CD4-positive, alpha-beta T cell (primary cell): ENCODE results near the gene PARD3B. TPM values are rescaled to one million over a fixed set of nuclear protein-coding genes. Genes with fewer than 3 reads are reported as not detected.

ENCODE experiments used
- ATAC-seq: fragments of 200-7000 bp; cut with Tn5 transposase; one replicate; pipeline ENCODE4 v1.10.0; 2022; ENCODE audit warnings: mild to moderate bottlenecking; ENCODE audit not compliant: poor library complexity
- CTCF ChIA-PET: fragments of 350-600 bp; sonication (Branson Sonifier 250); formaldehyde crosslinking; loops from one replicate; lab custom pipeline; 2021; ENCODE audit warnings: antibody characterized with exemption, inconsistent platforms; lab: Charles Lee
- POLR2A ChIA-PET: fragments of 350-600 bp; sonication (Branson Sonifier 250); formaldehyde crosslinking; loops from one replicate; lab custom pipeline; 2021; ENCODE audit warnings: antibody characterized with exemption, inconsistent platforms; lab: Charles Lee
- DNase-seq, 14 experiments: peaks; one replicate each; pipeline ENCODE4 v3.0.0-alpha.2; 2013 to 2020; ENCODE audit warnings: mixed read lengths in 2 of 14
- H3K27ac ChIP-seq, 2 donors: one replicate each; pipeline versions ENCODE4 v1.5.1 to v1.7.0; 2013; ENCODE audit warnings: low read length in 2 of 2, low read depth in 1 of 2, mild to moderate bottlenecking in 1 of 2
- H3K27me3 ChIP-seq, 2 experiments: 1 replicate in 1 of 2; 2 replicates in 1 of 2; pipeline versions ENCODE4 v1.6.1 to v1.7.0; 2013; ENCODE audit warnings: low read length in 2 of 2, control low read depth in 1 of 2, mild to moderate bottlenecking in 1 of 2, moderate library complexity in 1 of 2; ENCODE audit not compliant: insufficient read depth in 2 of 2, control insufficient read depth in 1 of 2
- H3K36me3 ChIP-seq: one replicate; pipeline ENCODE4 v1.6.1; 2013; ENCODE audit warnings: low read length, control low read depth; ENCODE audit not compliant: insufficient read depth
- H3K4me1 ChIP-seq: one replicate; pipeline ENCODE4 v1.6.1; 2013; ENCODE audit warnings: low read length, control low read depth; ENCODE audit not compliant: insufficient read depth
- H3K4me3 ChIP-seq: one replicate; pipeline ENCODE4 v1.5.1; 2013; ENCODE audit warnings: mild to moderate bottlenecking, low read length, moderate library complexity
- H3K9me3 ChIP-seq, 2 experiments: 1 replicate in 1 of 2; 2 replicates in 1 of 2; pipeline versions ENCODE4 v1.6.1 to v1.7.0; 2013; ENCODE audit warnings: low read length in 2 of 2, mild to moderate bottlenecking in 2 of 2, control low read depth in 1 of 2, moderate library complexity in 1 of 2; ENCODE audit not compliant: control insufficient read depth in 1 of 2, insufficient read depth in 1 of 2
- H3K27ac Mint-ChIP-seq: one replicate; pipeline ENCODE4 v1.8.0; 2020; ENCODE audit warnings: mixed read lengths
- H3K27me3 Mint-ChIP-seq: one replicate; pipeline ENCODE4 v1.8.0; 2021; ENCODE audit warnings: mixed read lengths
- H3K36me3 Mint-ChIP-seq: one replicate; pipeline ENCODE4 v1.8.0; 2021; ENCODE audit warnings: low read depth, mixed read lengths
- H3K4me1 Mint-ChIP-seq: one replicate; pipeline ENCODE4 v1.8.0; 2021; ENCODE audit warnings: low read depth, mixed read lengths
- H3K4me3 Mint-ChIP-seq: one replicate; pipeline ENCODE4 v1.8.0; 2020; ENCODE audit warnings: mild to moderate bottlenecking, mixed read lengths
- H3K9me3 Mint-ChIP-seq: one replicate; pipeline ENCODE4 v1.8.0; 2020; ENCODE audit warnings: mixed read lengths
- CTCF ChIP-seq: fragments of 200-600 bp; IDR thresholded peaks from one replicate; pipeline ENCODE4 v1.8.0; 2022; ENCODE audit warnings: antibody characterized with exemption, mild to moderate bottlenecking
- intact Hi-C, 2 experiments: fragments of 100-400 bp; cut with DNase I in 1 of 2; cut with micrococcal nuclease in 1 of 2; formaldehyde crosslinking; loops; one replicate each; pipeline versions ENCODE4 v1.15.1 to v1.9.0; 2023 to 2025; cut with DNase I, micrococcal nuclease
- total RNA-seq, 174 experiments: library from RNA in 2 of 174; stranded (reverse) in 2 of 174; gene quantifications; one replicate each; pipeline ENCODE4 v1.2.3 and lab custom pipeline; 2021 to 2026

The PARD3B gene
- total RNA-seq, 2 experiments from 2014 or later = 0.87 to 1.9 TPM

DNA sequence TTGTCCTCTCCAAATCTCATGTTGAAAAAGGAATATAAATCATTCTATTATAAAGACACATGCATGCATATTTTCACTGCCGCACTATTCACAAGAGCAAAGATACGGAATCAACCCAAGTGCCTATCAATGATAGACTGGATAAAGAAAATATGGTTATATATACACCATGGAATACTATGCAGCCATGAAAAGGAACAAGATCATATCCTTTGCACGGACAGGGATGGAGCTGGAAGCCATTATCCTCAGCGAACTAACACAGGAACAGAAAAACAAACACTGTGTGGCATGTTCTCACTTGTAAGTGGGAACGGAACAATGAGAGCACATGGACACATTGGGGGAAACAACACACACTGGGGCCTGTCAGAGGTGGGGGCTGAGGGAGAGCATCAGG is 28.1 kb upstream of the PARD3B start:
- H3K36me3 Mint-ChIP-seq = no peaks in the 10 kb centered on the region
- no peaks in the 10 kb centered on the region for H3K4me1 Mint-ChIP-seq
- Histone ChIP-seq H3K27ac (no peak overlapping the region), H3K9me3 (no peaks in the 10 kb centered on the region), H3K27me3 (no peaks in the 10 kb centered on the region), H3K4me3 (no peak overlapping the region), H3K4me1 (no peaks in the 10 kb centered on the region), H3K36me3 (no peaks in the 10 kb centered on the region)
- no peak for ATAC-seq
- no peaks in the 10 kb centered on the region for H3K9me3 Mint-ChIP-seq
- no peak for TF ChIP-seq CTCF
- peaks cover 26% of the 10 kb centered on the region for H3K27me3 Mint-ChIP-seq
- no peak overlapping the region for H3K27ac Mint-ChIP-seq
- ChIA-PET POLR2A (no interaction called here), CTCF (no interaction called here)
- DNase-seq = no peak
- no peak overlapping the region for H3K4me3 Mint-ChIP-seq
- intact Hi-C loops = no loop called here

DNA sequence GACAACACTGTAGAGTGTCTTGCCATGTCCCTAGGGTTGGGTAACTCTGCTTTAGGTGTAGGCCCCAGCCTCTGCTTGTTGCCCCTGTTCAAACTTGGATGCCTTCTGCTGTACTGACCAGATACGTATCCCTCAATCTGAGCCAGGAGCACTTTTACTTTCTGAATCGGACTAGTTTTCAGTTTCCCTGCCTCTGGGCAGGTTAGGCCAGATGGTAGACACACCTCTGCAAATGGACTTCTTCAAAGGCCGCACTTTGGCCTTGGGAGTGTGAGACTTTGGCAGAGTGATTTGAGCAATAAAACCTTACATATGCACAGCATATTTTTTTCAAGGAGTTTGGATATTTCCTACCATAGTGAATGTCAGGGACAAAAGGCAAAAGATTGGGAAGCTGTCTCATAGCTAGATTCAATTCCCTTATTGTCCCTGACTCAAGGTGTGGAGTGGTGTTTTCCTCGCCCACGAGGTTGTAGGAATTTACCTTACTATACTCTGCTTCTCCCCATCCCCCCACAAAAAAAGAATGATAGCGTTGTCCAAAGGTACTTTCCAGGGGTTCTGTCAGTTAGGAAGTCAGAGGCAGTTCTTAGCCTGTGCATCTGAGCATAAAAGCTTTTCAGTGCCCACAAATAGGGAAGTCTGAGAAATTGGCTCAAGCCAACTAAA is 15.3 kb upstream of the PARD3B start:
- DNase-seq (no peak), ATAC-seq (no peak)
- no peaks in the 10 kb centered on the region for H3K9me3 Mint-ChIP-seq
- TF ChIP-seq CTCF = no peak
- Histone ChIP-seq H3K36me3 (no peaks in the 10 kb centered on the region), H3K27me3 (no peaks in the 10 kb centered on the region), H3K4me1 (no peaks in the 10 kb centered on the region), H3K4me3 (no peak overlapping the region), H3K27ac (no peak overlapping the region), H3K9me3 (no peaks in the 10 kb centered on the region)
- H3K4me3 Mint-ChIP-seq = no peak overlapping the region
- H3K4me1 Mint-ChIP-seq = no peaks in the 10 kb centered on the region
- no peak overlapping the region for H3K27ac Mint-ChIP-seq
- H3K27me3 Mint-ChIP-seq = no peaks in the 10 kb centered on the region
- ChIA-PET CTCF (no interaction called here), POLR2A (no interaction called here)
- intact Hi-C loops = no loop called here
- H3K36me3 Mint-ChIP-seq = no peaks in the 10 kb centered on the region

DNA sequence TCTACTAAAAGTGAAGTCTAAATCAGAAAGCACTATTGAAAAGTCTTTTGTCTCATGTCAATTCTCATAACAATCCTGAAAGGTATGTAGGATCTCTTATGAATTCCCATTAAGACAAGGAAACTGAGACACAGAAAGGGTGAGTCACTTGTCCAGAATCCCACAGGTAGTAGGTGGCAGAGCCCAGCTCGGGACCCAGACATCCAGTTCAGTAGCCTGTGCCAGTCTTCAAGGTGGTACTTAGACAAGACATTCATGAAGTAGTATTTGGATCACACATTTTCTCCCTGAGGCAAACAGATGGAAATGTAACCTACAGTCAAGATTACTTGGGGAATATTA is 14.8 kb upstream of the PARD3B start:
- Mint-ChIP-seq H3K4me3 (no peak overlapping the region), H3K36me3 (no peaks in the 10 kb centered on the region), H3K27ac (no peak overlapping the region), H3K4me1 (no peaks in the 10 kb centered on the region), H3K9me3 (no peaks in the 10 kb centered on the region), H3K27me3 (no peaks in the 10 kb centered on the region)
- no peak for TF ChIP-seq CTCF
- CTCF ChIA-PET = no interaction called here
- no peaks in the 10 kb centered on the region for H3K27me3 ChIP-seq
- H3K27ac ChIP-seq = no peak overlapping the region
- H3K9me3 ChIP-seq = no peaks in the 10 kb centered on the region
- H3K4me3 ChIP-seq = no peak overlapping the region
- ATAC-seq (no peak), DNase-seq (no peak)
- H3K4me1 ChIP-seq = no peaks in the 10 kb centered on the region
- H3K36me3 ChIP-seq = no peaks in the 10 kb centered on the region
- intact Hi-C loops = no loop called here
- POLR2A ChIA-PET = no interaction called here
